ENCODE data around the gene PDIA6.

DNA sequence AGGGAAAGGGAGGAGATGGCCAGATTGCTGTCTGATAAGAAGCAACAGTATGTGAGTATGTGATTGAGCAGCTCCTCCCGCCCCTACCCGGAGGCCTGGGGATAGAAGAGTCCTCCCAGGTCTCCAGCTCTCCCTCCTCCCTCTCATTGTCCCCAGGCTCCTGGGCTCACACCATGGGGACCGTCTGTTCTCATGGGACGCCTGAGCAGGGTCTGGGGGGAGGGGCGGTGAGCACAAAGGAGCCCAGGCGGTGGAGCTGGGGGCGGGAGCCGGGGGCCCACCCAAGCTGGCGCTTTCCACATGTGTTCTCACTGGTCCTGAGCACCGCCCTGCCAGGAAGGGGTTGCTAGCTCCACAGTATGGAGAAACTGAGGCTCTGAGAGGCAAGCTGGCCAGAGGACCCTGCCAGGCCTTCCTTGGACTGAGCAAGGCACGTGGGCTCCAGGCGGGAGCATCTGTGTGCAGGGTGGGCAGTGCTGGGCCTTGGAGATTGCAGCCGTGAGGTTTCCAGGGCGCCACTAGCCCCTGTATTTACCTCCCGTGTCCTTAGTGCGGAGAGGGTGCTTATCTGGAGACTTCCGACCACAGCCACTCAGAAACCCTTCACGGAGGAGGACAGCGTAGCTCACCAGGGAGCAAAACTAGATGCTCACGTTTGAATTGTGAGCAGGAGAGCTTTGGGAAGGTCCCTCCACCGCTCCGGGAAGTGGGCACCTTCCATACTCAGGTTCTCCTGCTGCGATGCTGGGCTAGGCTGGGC lies 37.4 kb downstream of the PDIA6 start:
- TF ChIP-seq POLR2AphosphoS5 (IDR thresholded peaks at IDR 0.05; ENCODE audit: low read depth) (no peak), SPI1 (IDR thresholded peaks at IDR 0.05; ENCODE audit: borderline replicate concordance, low read depth) (no peak)
- TF ChIP-seq, protein P1, sequence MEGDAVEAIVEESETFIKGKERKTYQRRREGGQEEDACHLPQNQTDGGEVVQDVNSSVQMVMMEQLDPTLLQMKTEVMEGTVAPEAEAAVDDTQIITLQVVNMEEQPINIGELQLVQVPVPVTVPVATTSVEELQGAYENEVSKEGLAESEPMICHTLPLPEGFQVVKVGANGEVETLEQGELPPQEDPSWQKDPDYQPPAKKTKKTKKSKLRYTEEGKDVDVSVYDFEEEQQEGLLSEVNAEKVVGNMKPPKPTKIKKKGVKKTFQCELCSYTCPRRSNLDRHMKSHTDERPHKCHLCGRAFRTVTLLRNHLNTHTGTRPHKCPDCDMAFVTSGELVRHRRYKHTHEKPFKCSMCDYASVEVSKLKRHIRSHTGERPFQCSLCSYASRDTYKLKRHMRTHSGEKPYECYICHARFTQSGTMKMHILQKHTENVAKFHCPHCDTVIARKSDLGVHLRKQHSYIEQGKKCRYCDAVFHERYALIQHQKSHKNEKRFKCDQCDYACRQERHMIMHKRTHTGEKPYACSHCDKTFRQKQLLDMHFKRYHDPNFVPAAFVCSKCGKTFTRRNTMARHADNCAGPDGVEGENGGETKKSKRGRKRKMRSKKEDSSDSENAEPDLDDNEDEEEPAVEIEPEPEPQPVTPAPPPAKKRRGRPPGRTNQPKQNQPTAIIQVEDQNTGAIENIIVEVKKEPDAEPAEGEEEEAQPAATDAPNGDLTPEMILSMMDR (IDR thresholded peaks at IDR 0.05; ENCODE audit: insufficient read depth, low read length), result no peak

All from HL-60 (cell line).